ENCODE measurements around the gene PRKCD. TPM values are rescaled to one million over a fixed set of nuclear protein-coding genes. Genes with fewer than 3 reads are reported as not detected.

PRKCD gene
- total RNA-seq, 1 donor from 2014 or later, result 24.0 TPM

GRCh38 chr3:53169045-53169831 lies 8.2 kb downstream of the PRKCD start:
- H3K36me3 Mint-ChIP-seq, result no peaks in the 10 kb centered on the region
- H3K4me1 Mint-ChIP-seq (ENCODE audit: unreplicated experiment), result peaks cover 32% of the 10 kb centered on the region
- no peaks in the 10 kb centered on the region for H3K27me3 Mint-ChIP-seq
- no peak overlapping the region for H3K4me3 Mint-ChIP-seq
- no peak for TF ChIP-seq CTCF (conservative IDR thresholded peaks at IDR 0.05)
- H3K27ac Mint-ChIP-seq, result peak overlapping the region; percentile 68
- no peaks in the 10 kb centered on the region for H3K9me3 Mint-ChIP-seq
- DNase-seq (ENCODE audit: extremely low spot score, unreplicated experiment), result no peak

GRCh38 chr3:53169832-53170324 lies 8.9 kb downstream of the PRKCD start:
- Mint-ChIP-seq H3K4me1 (ENCODE audit: unreplicated experiment) (peaks cover 32% of the 10 kb centered on the region), H3K27me3 (no peaks in the 10 kb centered on the region)
- TF ChIP-seq CTCF (conservative IDR thresholded peaks at IDR 0.05), result no peak

GRCh38 chr3:53170325-53171063 lies 9.5 kb downstream of the PRKCD start:
- Mint-ChIP-seq H3K27me3 (no peaks in the 10 kb centered on the region), H3K4me1 (ENCODE audit: unreplicated experiment) (peaks cover 32% of the 10 kb centered on the region), H3K27ac (peak overlapping the region; percentile 65), H3K4me3 (no peak overlapping the region), H3K36me3 (no peaks in the 10 kb centered on the region), H3K9me3 (no peaks in the 10 kb centered on the region)
- no peak for DNase-seq (ENCODE audit: extremely low spot score, unreplicated experiment)
- no peak for TF ChIP-seq CTCF (conservative IDR thresholded peaks at IDR 0.05)

More at GRCh38 chr3:53169832-53170324, 8.9 kb downstream of the PRKCD start:
- no peak for DNase-seq (ENCODE audit: extremely low spot score, unreplicated experiment)
- H3K27ac Mint-ChIP-seq, result no peak overlapping the region
- no peaks in the 10 kb centered on the region for H3K36me3 Mint-ChIP-seq
- H3K9me3 Mint-ChIP-seq, result no peaks in the 10 kb centered on the region
- no peak overlapping the region for H3K4me3 Mint-ChIP-seq

- Mint-ChIP-seq H3K4me3 (no peak overlapping the region), H3K9me3 (no peaks in the 10 kb centered on the region), H3K4me1 (ENCODE audit: unreplicated experiment) (peaks cover 32% of the 10 kb centered on the region), H3K36me3 (no peaks in the 10 kb centered on the region), H3K27ac (peak overlapping the region; percentile 65), H3K27me3 (no peaks in the 10 kb centered on the region)
- TF ChIP-seq CTCF (conservative IDR thresholded peaks at IDR 0.05), result no peak
- no peak for DNase-seq (ENCODE audit: extremely low spot score, unreplicated experiment)
Observed at GRCh38 chr3:53171064-53171418, 10.0 kb downstream of the PRKCD start.

GRCh38 chr3:53171827-53172505 lies 11.0 kb downstream of the PRKCD start:
- peaks cover 32% of the 10 kb centered on the region for H3K4me1 Mint-ChIP-seq (ENCODE audit: unreplicated experiment)

More at GRCh38 chr3:53171827-53172505, 11.0 kb downstream of the PRKCD start:
- TF ChIP-seq CTCF (conservative IDR thresholded peaks at IDR 0.05), result no peak
- no peaks in the 10 kb centered on the region for H3K36me3 Mint-ChIP-seq
- H3K9me3 Mint-ChIP-seq, result no peaks in the 10 kb centered on the region
- H3K27me3 Mint-ChIP-seq, result no peaks in the 10 kb centered on the region
- peak overlapping the region; percentile 65 for H3K27ac Mint-ChIP-seq
- H3K4me3 Mint-ChIP-seq, result no peak overlapping the region
- no peak for DNase-seq (ENCODE audit: extremely low spot score, unreplicated experiment)

All from type B pancreatic cell (in vitro differentiated cells).